Gastroesophageal sphincter (tissue), 4 donors: ENCODE results near the gene PLEKHA1. TPM values are rescaled to one million over a fixed set of nuclear protein-coding genes. Genes with fewer than 3 reads are reported as not detected.
A peak's percentile ranks its signal among the peaks of the same experiment; 100 is the strongest.

Experiments used
- ATAC-seq: fragments of 150-250 bp; one replicate; pipeline ENCODE4 v1.9.1; 2016; ENCODE audit warnings: mild to moderate bottlenecking, moderate library complexity
- H3K27ac ChIP-seq, 4 donors: fragments of 200-600 bp; sonication (generic) in 3 of 4; 1 replicate in 3 of 4; 2 replicates in 1 of 4; pipeline ENCODE4 v1.5.1; 2016 to 2019
- H3K27me3 ChIP-seq: fragments of 200-600 bp; sonication (generic); one replicate; pipeline ENCODE4 v1.5.1; 2019
- H3K36me3 ChIP-seq, 2 donors: fragments of 200-600 bp; sonication (generic); one replicate each; pipeline ENCODE4 v1.5.1; 2019; ENCODE audit warnings: control low read depth in 1 of 2
- H3K4me1 ChIP-seq, 3 donors: fragments of 200-600 bp; sonication (generic); 1 replicate in 2 of 3; 2 replicates in 1 of 3; pipeline ENCODE4 v1.5.1; 2016 to 2019; ENCODE audit warnings: control low read depth in 2 of 3
- H3K4me3 ChIP-seq, 2 donors: fragments of 200-600 bp; sonication (generic); one replicate each; pipeline ENCODE4 v1.5.1; 2019; ENCODE audit warnings: mild to moderate bottlenecking in 1 of 2, moderate library complexity in 1 of 2
- H3K9me3 ChIP-seq, 3 donors: fragments of 200-600 bp; sonication (generic); one replicate each; pipeline ENCODE4 v1.5.1; 2017 to 2019; ENCODE audit warnings: control low read depth in 2 of 3
- EP300 ChIP-seq: sonication (generic); formaldehyde crosslinking; IDR thresholded peaks from one replicate; pipeline ENCODE4 v1.6.1; 2017; ENCODE audit warnings: antibody characterized with exemption, mild to moderate bottlenecking
- POLR2A ChIP-seq, 2 donors: fragments of 450-650 bp; IDR thresholded peaks; one replicate each; pipeline ENCODE4 v1.6.1; 2017; ENCODE audit warnings: antibody characterized with exemption in 2 of 2, mild to moderate bottlenecking in 2 of 2, moderate library complexity in 1 of 2
- POLR2AphosphoS5 ChIP-seq: sonication (generic); formaldehyde crosslinking; IDR thresholded peaks from one replicate; pipeline ENCODE4 v1.6.1; 2017; ENCODE audit warnings: antibody characterized with exemption
- WGBS, 2 donors: methylation state at CpG; one replicate each; pipeline ENCODE4 v1.1.5; 2018; ENCODE audit warnings: low coverage in 1 of 2; 5-methylcytosine and 5-hydroxymethylcytosine counted together
- total RNA-seq, 4 donors: library from RNA; depleted of rRNA; stranded (reverse); fragments of >200 nt; gene quantifications; one replicate each; pipeline ENCODE4 v1.1.0, GENCODE V29; 2016
- TF ChIP-seq, protein P1 (sequence below), 4 experiments: fragments of 200-600 bp in 2 of 4; fragments of 450-650 bp in 2 of 4; sonication (generic) in 1 of 4; IDR thresholded peaks; one replicate each; pipeline ENCODE4 v1.5.1; 2017 to 2019; ENCODE audit warnings: antibody characterized with exemption in 4 of 4, mild to moderate bottlenecking in 2 of 4, moderate library complexity in 2 of 4

Gene PLEKHA1
- total RNA-seq, 4 donors from 2014 or later: 62.1 to 125 (median 93.8) TPM

DNA sequence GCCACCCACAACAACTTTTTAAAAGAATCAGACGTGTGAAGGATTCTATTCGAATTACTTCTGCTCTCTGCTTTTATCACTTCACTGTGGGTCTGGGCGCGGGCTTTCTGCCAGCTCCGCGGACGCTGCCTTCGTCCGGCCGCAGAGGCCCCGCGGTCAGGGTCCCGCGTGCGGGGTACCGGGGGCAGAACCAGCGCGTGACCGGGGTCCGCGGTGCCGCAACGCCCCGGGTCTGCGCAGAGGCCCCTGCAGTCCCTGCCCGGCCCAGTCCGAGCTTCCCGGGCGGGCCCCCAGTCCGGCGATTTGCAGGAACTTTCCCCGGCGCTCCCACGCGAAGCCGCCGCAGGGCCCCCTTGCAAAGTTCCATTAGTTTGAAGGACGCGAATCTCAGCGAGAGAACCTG, 86.4 kb downstream of the PLEKHA1 start:
- TF ChIP-seq POLR2AphosphoS5: no peak
- TF ChIP-seq, protein P1, sequence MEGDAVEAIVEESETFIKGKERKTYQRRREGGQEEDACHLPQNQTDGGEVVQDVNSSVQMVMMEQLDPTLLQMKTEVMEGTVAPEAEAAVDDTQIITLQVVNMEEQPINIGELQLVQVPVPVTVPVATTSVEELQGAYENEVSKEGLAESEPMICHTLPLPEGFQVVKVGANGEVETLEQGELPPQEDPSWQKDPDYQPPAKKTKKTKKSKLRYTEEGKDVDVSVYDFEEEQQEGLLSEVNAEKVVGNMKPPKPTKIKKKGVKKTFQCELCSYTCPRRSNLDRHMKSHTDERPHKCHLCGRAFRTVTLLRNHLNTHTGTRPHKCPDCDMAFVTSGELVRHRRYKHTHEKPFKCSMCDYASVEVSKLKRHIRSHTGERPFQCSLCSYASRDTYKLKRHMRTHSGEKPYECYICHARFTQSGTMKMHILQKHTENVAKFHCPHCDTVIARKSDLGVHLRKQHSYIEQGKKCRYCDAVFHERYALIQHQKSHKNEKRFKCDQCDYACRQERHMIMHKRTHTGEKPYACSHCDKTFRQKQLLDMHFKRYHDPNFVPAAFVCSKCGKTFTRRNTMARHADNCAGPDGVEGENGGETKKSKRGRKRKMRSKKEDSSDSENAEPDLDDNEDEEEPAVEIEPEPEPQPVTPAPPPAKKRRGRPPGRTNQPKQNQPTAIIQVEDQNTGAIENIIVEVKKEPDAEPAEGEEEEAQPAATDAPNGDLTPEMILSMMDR (IDR thresholded peaks at IDR 0.05): no peak
- Histone ChIP-seq H3K27ac (peak overlapping the region in 3 of 4 donors; percentile 89 to 93 (median 90)), H3K36me3 (peaks cover 0 to 9% of the 10 kb centered on the region in 2 donors), H3K9me3 (no peaks in the 10 kb centered on the region), H3K4me3 (peak overlapping the region; percentile 54 to 85), H3K4me1 (peaks cover 0 to 49% (median 11%) of the 10 kb centered on the region in 3 donors), H3K27me3 (no peaks in the 10 kb centered on the region)
- WGBS, 2 donors: 0% methylated on average over 2 of the region's 40 CpGs; no CpG with 5 or more reads in 1 of the 2 donors
- ATAC-seq: no peak

DNA sequence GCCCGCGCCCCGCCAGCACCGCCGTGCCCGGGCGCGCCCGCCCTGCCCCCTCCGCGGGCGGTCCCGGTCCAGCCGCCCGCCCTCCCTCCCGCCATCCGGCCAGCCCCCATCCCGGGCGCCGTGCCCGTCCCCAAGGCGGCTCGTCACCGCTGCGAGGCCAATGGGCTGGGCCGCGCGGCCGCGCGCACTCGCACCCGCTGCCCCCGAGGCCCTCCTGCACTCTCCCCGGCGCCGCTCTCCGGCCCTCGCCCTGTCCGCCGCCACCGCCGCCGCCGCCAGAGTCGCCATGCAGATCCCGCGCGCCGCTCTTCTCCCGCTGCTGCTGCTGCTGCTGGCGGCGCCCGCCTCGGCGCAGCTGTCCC, 86.8 kb downstream of the PLEKHA1 start, which contains the start of gene HTRA1:
Gene HTRA1, plus strand, starts transcription at position 187 of the 362 bp plus-strand sequence. Its CDS starts 100 bp downstream, at position 287.
- Histone ChIP-seq H3K9me3 (no peaks in the 10 kb centered on the region), H3K36me3 (peaks cover 0 to 14% of the 10 kb centered on the region in 2 donors), H3K4me3 (peak within 1 kb of the TSS; percentile 54 to 85), H3K27me3 (no peaks in the 10 kb centered on the region), H3K4me1 (peaks cover 0 to 49% (median 11%) of the 10 kb centered on the region in 3 donors), H3K27ac (peak within 1 kb of the TSS; percentile 25 to 93 (median 90))
- ATAC-seq: peak; percentile 88
- no CpG with 5 or more reads among the region's 56 CpGs for WGBS, 2 donors
- TF ChIP-seq, protein P1 (IDR thresholded peaks at IDR 0.05): no peak
- TF ChIP-seq POLR2AphosphoS5 (peak; percentile 22), EP300 (no peak), POLR2A (IDR thresholded peaks at IDR 0.05) (peak; percentile 49 to 56)

DNA sequence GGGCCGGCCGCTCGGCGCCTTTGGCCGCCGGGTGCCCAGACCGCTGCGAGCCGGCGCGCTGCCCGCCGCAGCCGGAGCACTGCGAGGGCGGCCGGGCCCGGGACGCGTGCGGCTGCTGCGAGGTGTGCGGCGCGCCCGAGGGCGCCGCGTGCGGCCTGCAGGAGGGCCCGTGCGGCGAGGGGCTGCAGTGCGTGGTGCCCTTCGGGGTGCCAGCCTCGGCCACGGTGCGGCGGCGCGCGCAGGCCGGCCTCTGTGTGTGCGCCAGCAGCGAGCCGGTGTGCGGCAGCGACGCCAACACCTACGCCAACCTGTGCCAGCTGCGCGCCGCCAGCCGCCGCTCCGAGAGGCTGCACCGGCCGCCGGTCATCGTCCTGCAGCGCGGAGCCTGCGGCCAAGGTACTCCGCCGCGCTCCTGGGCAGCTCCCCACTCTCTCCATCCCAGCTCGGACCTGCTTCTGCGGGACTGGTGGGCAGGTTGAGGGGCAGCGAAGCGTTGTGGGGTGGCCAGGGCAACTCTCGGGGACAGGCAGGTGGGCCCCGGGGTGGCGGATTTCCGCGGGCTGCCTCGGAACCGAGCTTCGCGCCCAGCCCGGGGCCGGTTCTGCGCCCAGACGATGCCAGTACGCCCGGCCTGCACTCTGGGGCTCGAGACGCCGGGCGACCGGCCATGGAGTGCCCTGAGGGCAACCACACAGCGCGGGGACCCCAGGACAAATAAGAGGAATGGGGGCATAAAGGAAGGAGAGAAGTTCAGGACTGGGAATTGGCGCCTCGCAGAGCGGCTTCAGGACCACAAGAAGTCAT, 87.4 kb downstream of the PLEKHA1 start:
- peak; percentile 53 for ATAC-seq
- H3K4me1 ChIP-seq: peaks cover 0 to 49% (median 11%) of the 10 kb centered on the region in 3 donors

DNA sequence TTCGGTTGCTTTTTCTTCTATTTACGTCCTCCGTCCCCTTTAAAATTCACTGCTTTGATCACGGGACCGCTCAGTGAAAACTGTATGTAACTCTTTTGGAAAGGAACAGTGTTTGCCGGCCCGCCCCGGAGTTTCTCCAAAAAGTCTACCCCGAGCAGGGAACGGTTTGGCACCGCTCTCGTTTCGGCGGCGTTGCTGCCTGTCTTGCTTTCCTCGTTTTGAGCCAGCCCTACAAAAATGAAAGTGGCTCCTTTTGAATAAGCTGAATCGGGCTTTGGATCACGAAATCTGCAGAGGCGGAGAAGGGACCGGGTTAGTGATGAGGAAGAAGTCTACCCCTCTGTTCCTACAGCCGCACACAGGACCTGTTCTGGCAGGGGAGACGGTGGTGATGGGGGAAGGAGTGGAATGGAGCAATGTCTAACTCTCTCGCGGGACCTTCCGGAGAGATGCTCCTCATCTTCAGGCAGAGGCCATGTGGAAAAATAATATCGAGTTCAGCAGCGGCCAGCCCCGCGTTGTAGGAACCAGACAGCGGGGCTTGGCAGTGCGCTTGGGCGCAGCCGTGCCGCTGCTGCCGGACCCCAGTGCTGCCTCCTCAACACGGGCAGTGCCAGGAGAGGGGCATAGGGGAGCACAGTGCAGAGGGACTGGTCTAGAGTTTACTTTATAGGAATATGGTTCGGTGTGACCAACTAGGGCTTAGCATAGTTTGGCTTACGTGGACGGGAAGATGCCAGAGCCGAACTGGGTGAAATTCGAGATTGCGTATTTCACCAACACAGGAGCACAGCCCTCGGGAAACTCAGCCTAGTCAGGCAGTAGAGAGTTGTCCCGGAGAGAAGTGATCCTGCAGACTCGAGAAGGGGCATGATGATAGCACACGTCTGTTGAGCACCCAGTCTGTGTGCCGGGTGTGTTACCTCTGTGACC, 88.3 kb downstream of the PLEKHA1 start:
- TF ChIP-seq, protein P1 (IDR thresholded peaks at IDR 0.05): no peak
- TF ChIP-seq POLR2AphosphoS5 (peak; percentile 30), POLR2A (IDR thresholded peaks at IDR 0.05) (no peak), EP300 (no peak)
- H3K27ac ChIP-seq: peak overlapping the region; percentile 25 to 93 (median 90)
- no peaks in the 10 kb centered on the region for H3K9me3 ChIP-seq
- 7 to 15% methylated on average over 9 to 19 of the region's 47 CpGs for WGBS, 2 donors
- H3K4me1 ChIP-seq: peaks cover 0 to 49% (median 11%) of the 10 kb centered on the region in 3 donors
- peak overlapping the region; percentile 54 to 85 for H3K4me3 ChIP-seq
- peaks cover 0 to 14% of the 10 kb centered on the region in 2 donors for H3K36me3 ChIP-seq
- no peaks in the 10 kb centered on the region for H3K27me3 ChIP-seq
- peak; percentile 60 for ATAC-seq

More for the DNA sequence above, 87.4 kb downstream of the PLEKHA1 start:
- H3K9me3 ChIP-seq: no peaks in the 10 kb centered on the region
- peaks cover 0 to 14% of the 10 kb centered on the region in 2 donors for H3K36me3 ChIP-seq
- TF ChIP-seq EP300 (no peak), POLR2AphosphoS5 (no peak), POLR2A (IDR thresholded peaks at IDR 0.05) (no peak)
- TF ChIP-seq, protein P1 (IDR thresholded peaks at IDR 0.05): peak in 2 of 4 experiments; percentile 9 to 22
- peak overlapping the region; percentile 25 to 93 (median 90) for H3K27ac ChIP-seq
- H3K27me3 ChIP-seq: no peaks in the 10 kb centered on the region
- 0% methylated on average over 3 of the region's 95 CpGs; no CpG with 5 or more reads in 1 of the 2 donors for WGBS, 2 donors
- H3K4me3 ChIP-seq: peak overlapping the region; percentile 54 to 85
